Stomach (tissue), 4 donors: Measurements from ENCODE around the gene LILRB5.

Source experiments
- POLR2A ChIP-seq, 4 donors: fragments of 450-650 bp; IDR thresholded peaks; one replicate each; pipeline ENCODE4 v1.6.1; 2016; ENCODE audit warnings: antibody characterized with exemption in 4 of 4, control low read depth in 2 of 4, mild to moderate bottlenecking in 1 of 4, moderate library complexity in 1 of 4
- TF ChIP-seq, protein P1 (sequence below), 7 experiments: fragments of 450-650 bp in 4 of 7; fragments of 200-600 bp in 3 of 7; sonication (generic) in 3 of 7; IDR thresholded peaks; one replicate each; pipeline ENCODE4 v1.5.1; 2016 to 2019; ENCODE audit warnings: antibody characterized with exemption in 7 of 7, control low read depth in 2 of 7, mild to moderate bottlenecking in 1 of 7

DNA sequence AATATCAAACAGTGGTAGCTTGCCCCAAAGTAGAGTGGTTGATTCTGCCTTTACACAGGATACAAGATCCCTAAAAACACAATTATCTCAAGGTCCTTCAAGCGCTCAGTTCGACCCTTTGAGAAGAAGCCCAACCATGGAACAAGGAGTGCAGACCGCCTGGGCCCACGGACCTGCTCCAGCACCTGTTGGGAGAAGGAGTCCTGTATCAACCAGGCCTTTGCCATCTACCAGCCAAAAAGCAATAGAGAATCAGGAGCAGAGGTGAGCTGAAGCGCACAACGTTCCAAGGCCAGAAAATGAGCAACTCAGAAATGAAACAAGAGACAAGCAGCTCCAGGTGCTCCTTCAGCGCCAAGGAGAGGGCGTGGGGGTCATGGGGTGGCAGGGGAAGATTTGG is 27.9 kb downstream of the LILRB5 start:
- TF ChIP-seq, protein P1, sequence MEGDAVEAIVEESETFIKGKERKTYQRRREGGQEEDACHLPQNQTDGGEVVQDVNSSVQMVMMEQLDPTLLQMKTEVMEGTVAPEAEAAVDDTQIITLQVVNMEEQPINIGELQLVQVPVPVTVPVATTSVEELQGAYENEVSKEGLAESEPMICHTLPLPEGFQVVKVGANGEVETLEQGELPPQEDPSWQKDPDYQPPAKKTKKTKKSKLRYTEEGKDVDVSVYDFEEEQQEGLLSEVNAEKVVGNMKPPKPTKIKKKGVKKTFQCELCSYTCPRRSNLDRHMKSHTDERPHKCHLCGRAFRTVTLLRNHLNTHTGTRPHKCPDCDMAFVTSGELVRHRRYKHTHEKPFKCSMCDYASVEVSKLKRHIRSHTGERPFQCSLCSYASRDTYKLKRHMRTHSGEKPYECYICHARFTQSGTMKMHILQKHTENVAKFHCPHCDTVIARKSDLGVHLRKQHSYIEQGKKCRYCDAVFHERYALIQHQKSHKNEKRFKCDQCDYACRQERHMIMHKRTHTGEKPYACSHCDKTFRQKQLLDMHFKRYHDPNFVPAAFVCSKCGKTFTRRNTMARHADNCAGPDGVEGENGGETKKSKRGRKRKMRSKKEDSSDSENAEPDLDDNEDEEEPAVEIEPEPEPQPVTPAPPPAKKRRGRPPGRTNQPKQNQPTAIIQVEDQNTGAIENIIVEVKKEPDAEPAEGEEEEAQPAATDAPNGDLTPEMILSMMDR (IDR thresholded peaks at IDR 0.05) = no peak
- no peak for TF ChIP-seq POLR2A (IDR thresholded peaks at IDR 0.05)
